Measurements from ENCODE around the gene AHSA1. TPM values are rescaled to one million over a fixed set of nuclear protein-coding genes. Genes with fewer than 3 reads are reported as not detected.

The AHSA1 gene
- total RNA-seq, 1 donor from 2014 or later = 190 TPM

DNA sequence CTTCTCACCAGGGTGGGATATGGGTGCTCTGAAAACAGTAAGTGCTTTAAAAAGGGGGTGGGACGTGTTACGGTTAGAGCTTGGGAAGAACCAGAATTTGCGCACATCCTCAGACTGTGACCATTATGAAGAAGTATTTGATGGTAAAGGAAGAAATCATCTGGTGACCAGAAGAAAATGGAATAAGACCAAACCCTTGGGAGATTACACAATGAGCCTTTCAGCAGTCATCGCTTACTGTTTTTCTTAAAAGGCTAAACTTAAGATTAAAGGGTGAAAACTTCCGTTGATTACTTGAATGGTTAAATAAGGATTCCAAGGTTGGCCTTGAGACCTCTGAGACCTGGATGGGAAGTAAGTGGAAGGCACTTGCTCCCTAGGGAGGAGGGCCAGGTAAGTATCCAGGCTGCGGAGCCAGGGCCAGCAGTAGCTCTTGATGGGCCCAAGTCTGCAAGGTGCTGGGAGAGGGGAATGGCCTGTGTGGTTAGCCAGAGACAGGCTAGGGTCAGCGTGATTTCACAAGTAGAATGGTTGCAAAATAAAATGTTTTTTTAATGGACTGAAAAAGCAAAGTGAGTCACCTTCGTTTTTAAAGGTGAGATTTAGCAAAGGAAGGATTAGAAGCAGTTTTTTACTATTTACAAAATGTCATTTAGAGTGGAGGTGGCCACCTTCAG lies 53.7 kb downstream of the AHSA1 start:
- H3K27me3 Mint-ChIP-seq (ENCODE audit: low read depth) = no peaks in the 10 kb centered on the region
- peaks cover 9% of the 10 kb centered on the region for H3K36me3 Mint-ChIP-seq (ENCODE audit: low read depth)
- H3K4me3 Mint-ChIP-seq = no peak overlapping the region
- H3K9me3 Mint-ChIP-seq = no peaks in the 10 kb centered on the region
- TF ChIP-seq, protein P1, sequence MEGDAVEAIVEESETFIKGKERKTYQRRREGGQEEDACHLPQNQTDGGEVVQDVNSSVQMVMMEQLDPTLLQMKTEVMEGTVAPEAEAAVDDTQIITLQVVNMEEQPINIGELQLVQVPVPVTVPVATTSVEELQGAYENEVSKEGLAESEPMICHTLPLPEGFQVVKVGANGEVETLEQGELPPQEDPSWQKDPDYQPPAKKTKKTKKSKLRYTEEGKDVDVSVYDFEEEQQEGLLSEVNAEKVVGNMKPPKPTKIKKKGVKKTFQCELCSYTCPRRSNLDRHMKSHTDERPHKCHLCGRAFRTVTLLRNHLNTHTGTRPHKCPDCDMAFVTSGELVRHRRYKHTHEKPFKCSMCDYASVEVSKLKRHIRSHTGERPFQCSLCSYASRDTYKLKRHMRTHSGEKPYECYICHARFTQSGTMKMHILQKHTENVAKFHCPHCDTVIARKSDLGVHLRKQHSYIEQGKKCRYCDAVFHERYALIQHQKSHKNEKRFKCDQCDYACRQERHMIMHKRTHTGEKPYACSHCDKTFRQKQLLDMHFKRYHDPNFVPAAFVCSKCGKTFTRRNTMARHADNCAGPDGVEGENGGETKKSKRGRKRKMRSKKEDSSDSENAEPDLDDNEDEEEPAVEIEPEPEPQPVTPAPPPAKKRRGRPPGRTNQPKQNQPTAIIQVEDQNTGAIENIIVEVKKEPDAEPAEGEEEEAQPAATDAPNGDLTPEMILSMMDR (conservative IDR thresholded peaks at IDR 0.05) = no peak
- no peaks in the 10 kb centered on the region for H3K4me1 Mint-ChIP-seq
- DNase-seq (ENCODE audit: low read depth, low spot score) = no peak
- H3K27ac Mint-ChIP-seq (ENCODE audit: unreplicated experiment) = no peak overlapping the region

DNA sequence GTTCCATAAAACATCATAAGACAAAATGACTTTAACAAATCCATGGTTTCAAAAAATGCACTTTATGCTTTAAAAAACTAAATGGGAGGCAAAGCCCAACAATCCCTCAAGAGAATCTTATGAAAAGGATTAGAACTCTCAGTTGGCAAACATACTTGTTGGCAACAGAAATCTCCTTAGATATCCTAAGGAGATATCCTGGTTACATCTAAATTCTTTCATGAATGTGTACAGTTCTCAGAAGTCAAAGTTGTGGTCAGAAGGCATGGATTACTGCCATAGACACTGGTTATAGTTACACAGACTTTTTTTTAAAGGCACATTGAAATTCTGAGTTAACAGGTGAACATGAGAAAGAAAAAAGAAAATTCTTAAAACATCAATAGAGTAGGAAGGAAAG lies 58.2 kb downstream of the AHSA1 start:
- no peaks in the 10 kb centered on the region for H3K4me1 Mint-ChIP-seq
- TF ChIP-seq, protein P1 (conservative IDR thresholded peaks at IDR 0.05) = no peak
- H3K9me3 Mint-ChIP-seq = no peaks in the 10 kb centered on the region
- H3K4me3 Mint-ChIP-seq = no peak overlapping the region
- peaks cover 8% of the 10 kb centered on the region for H3K36me3 Mint-ChIP-seq (ENCODE audit: low read depth)
- H3K27me3 Mint-ChIP-seq (ENCODE audit: low read depth) = no peaks in the 10 kb centered on the region
- no peak overlapping the region for H3K27ac Mint-ChIP-seq (ENCODE audit: unreplicated experiment)
- no peak for DNase-seq (ENCODE audit: low read depth, low spot score)

Other genes starting within 250 kb of the AHSA1 start
- not detected in 2 replicates for gene NGB, start 186.9 kb upstream of the AHSA1 start, total RNA-seq
- gene POMT2, start 137.2 kb upstream of the AHSA1 start, total RNA-seq = 46.0 and 46.8 TPM in 2 replicates
- 24.5 and 27.3 TPM in 2 replicates for gene GSTZ1, start 137.1 kb upstream of the AHSA1 start, total RNA-seq
- gene TMED8, start 81.0 kb upstream of the AHSA1 start, total RNA-seq = 19.1 and 20.2 TPM in 2 replicates
- 4.3 and 7.8 TPM in 2 replicates for gene SAMD15, start 80.7 kb upstream of the AHSA1 start, total RNA-seq
- gene NOXRED1, start 34.6 kb upstream of the AHSA1 start, total RNA-seq = 0.47 and 0.48 TPM in 2 replicates
- 22.9 and 23.6 TPM in 2 replicates for gene VIPAS39, start 492 bp upstream of the AHSA1 start, total RNA-seq
- gene ISM2, start 40.7 kb downstream of the AHSA1 start, total RNA-seq = 0.16 TPM in 1 of 2 replicates, not detected in the other
- gene SPTLC2, start 158.5 kb downstream of the AHSA1 start, total RNA-seq = 27.3 and 30.2 TPM in 2 replicates
- gene ALKBH1, start 249.9 kb downstream of the AHSA1 start, total RNA-seq = 13.7 and 18.1 TPM in 2 replicates